ENCODE data around the gene RFX2. TPM values are rescaled to one million over a fixed set of nuclear protein-coding genes. Genes with fewer than 3 reads are reported as not detected.
"Not testable (repeated sequence)": the region's sequence is repeated elsewhere in the genome, so short reads cannot be mapped to it uniquely, and the experiment has no call there.

The RFX2 gene
- total and polyA plus RNA-seq, 7 experiments from 2014 or later: 3.8 to 18.4 (median 8.2) TPM

DNA sequence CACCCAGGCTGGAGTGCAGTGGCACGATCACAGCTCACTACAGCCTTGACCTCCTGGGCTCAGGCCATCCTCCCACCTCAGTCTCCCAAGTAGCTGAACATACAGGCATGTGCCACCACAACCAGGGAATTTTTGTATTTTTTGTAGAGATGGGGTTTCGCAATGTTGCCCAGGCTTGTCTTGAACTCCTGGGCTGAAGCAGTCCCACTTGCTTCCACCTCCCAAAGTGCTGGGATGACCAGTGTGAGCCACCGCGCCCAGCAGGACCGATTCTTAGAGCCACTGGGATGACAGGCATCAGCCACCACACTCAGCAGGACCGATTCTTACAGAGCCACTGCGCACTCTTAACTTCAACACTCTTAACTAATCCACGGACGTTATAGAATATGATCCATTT is 77.5 kb downstream of the RFX2 start:
- no peaks in the 10 kb centered on the region for H3K9me3 ChIP-seq (ENCODE audit: control insufficient read depth in 2 of 3, low read length in 3 of 3)
- Mint-ChIP-seq H3K9me3 (peaks cover 0 to 2% (median 0%) of the 10 kb centered on the region in 11 donors), H3K36me3 (peaks cover 0 to 8% (median 4%) of the 10 kb centered on the region in 5 donors), H3K27me3 (no peaks in the 10 kb centered on the region), H3K4me1 (peaks cover 0 to 3% (median 0%) of the 10 kb centered on the region in 7 donors), H3K4me3 (no peak overlapping the region), H3K27ac (no peak overlapping the region)
- H3K4me3 ChIP-seq (ENCODE audit: low read length): no peak overlapping the region
- ChIA-PET POLR2A (no interaction called here), CTCF (interaction anchor here (2.0 kb wide), 1 partner anchor 16 kb away, joined by 6 read pairs; no protein-coding TSS in a partner anchor)
- DNase-seq (no peak), ATAC-seq (no peak)
- H3K27ac ChIP-seq (ENCODE audit: low read depth, low read length): no peak overlapping the region
- intact Hi-C loops (cut with micrococcal nuclease): no loop called here
- H3K27me3 ChIP-seq (ENCODE audit: control insufficient read depth in 2 of 2, insufficient read depth in 2 of 2, low read length in 2 of 2): no peaks in the 10 kb centered on the region
- no peaks in the 10 kb centered on the region for H3K4me1 ChIP-seq (ENCODE audit: control insufficient read depth in 2 of 2, insufficient read depth in 2 of 2, low read length in 2 of 2)
- H3K36me3 ChIP-seq (ENCODE audit: control insufficient read depth in 2 of 3, insufficient read depth in 3 of 3, low read length in 3 of 3): no peaks in the 10 kb centered on the region

DNA sequence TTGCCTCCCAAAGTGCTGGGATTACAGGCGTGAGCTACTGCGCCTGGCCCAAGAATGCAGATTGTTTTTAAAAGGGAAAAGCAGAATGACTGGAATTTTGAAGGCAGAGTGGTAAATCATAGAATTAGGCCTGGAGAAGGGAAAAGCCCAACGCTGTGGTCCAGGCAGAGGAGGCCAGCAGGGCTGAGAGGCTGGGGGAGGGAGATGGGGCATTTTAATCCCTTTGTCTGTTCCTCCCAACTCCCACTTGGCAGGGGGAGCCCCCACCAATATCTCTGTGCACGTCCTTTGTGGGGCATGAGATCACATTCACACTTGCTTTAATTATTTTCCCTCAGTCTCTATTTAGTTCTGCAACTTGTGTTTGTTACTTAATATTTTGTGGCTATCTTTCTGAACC is 77.9 kb downstream of the RFX2 start:
- Histone ChIP-seq H3K27ac (ENCODE audit: low read depth, low read length) (no peak overlapping the region), H3K9me3 (ENCODE audit: control insufficient read depth in 2 of 3, low read length in 3 of 3) (no peaks in the 10 kb centered on the region), H3K4me3 (ENCODE audit: low read length) (no peak overlapping the region), H3K36me3 (ENCODE audit: control insufficient read depth in 2 of 3, insufficient read depth in 3 of 3, low read length in 3 of 3) (no peaks in the 10 kb centered on the region), H3K4me1 (ENCODE audit: control insufficient read depth in 2 of 2, insufficient read depth in 2 of 2, low read length in 2 of 2) (no peaks in the 10 kb centered on the region), H3K27me3 (ENCODE audit: control insufficient read depth in 2 of 2, insufficient read depth in 2 of 2, low read length in 2 of 2) (no peaks in the 10 kb centered on the region)
- intact Hi-C loops (cut with micrococcal nuclease): no loop called here
- Mint-ChIP-seq H3K4me1 (no peaks in the 10 kb centered on the region), H3K27ac (no peak overlapping the region), H3K4me3 (no peak overlapping the region), H3K27me3 (no peaks in the 10 kb centered on the region), H3K36me3 (peaks cover 0 to 8% (median 4%) of the 10 kb centered on the region in 5 donors), H3K9me3 (no peaks in the 10 kb centered on the region)
- POLR2A ChIA-PET: no interaction called here
- ATAC-seq: no peak
- DNase-seq: no peak
- CTCF ChIA-PET: no interaction called here

DNA sequence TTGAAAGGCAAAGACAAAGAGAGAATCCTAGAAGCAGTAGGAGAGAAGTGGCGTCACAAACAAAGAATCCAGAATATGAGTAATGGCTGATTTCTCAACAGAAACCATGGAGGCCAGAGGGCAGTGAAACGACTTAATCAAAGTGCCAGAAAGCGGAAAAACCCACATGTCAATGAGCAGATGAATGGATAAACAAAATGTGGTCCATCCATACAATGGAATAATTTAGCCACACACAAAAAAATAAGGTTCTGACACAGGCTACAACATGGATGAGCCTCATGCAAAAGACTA is 80.1 kb downstream of the RFX2 start:
- peak overlapping the region in 1 of 9 donors; percentile 7 for H3K27ac Mint-ChIP-seq

DNA sequence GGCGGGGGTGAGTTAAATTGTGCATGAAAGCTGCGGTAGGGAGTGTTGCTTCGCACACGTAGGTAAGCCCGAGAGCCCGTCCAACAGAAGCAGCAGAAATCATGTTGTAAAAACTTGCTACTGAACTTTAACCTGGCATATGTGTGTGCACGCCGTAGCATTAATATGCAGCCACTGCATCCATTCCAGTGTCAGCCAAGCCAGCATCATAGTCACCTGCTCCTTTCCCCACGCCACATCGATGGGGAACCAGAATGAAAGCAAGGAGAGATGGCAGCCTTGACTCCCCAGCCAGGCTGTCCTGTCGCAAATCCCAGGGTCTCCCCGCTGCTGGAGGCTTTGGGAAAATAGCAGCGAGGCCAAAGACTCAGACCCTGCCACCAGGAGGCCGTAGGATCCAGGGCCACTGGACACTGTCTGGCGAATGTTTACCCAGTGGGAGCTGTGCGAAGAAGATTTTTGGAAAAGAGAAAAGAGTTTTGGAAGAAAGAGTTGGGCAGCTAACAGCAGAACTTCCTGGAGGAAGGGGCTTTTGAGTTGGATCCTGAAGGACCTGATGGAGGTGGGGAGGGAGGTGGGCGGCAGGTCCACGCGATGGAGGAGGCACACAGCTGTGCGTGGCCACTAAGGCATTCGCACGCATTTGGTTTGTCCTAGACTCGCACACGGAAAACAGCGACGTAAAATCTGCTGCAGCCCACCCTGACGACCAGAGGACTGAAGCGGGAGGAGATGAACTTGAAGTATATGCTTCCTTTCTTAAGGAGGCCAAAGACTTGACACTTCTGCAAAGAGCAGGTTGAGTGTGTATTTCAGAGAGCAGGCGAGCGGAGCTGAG is 83.7 kb downstream of the RFX2 start:
- intact Hi-C loops (cut with micrococcal nuclease): no loop called here
- no peak for DNase-seq
- ATAC-seq: no peak
- no peaks in the 10 kb centered on the region for H3K4me1 ChIP-seq (ENCODE audit: control insufficient read depth in 2 of 2, insufficient read depth in 2 of 2, low read length in 2 of 2)
- ChIA-PET POLR2A (no interaction called here), CTCF (interaction anchor here (1.6 kb wide), 1 partner anchor 39 kb away, joined by 6 read pairs; no protein-coding TSS in a partner anchor)
- no peak overlapping the region for H3K27ac Mint-ChIP-seq
- peaks cover 0 to 25% (median 5%) of the 10 kb centered on the region in 5 donors for H3K36me3 Mint-ChIP-seq
- H3K4me3 ChIP-seq (ENCODE audit: low read length): no peak overlapping the region
- no peak overlapping the region for H3K4me3 Mint-ChIP-seq
- no peaks in the 10 kb centered on the region for H3K27me3 Mint-ChIP-seq
- H3K36me3 ChIP-seq (ENCODE audit: control insufficient read depth in 2 of 3, insufficient read depth in 3 of 3, low read length in 3 of 3): no peaks in the 10 kb centered on the region
- no peak overlapping the region for H3K27ac ChIP-seq (ENCODE audit: low read depth, low read length)
- no peaks in the 10 kb centered on the region for H3K27me3 ChIP-seq (ENCODE audit: control insufficient read depth in 2 of 2, insufficient read depth in 2 of 2, low read length in 2 of 2)
- H3K4me1 Mint-ChIP-seq: peaks cover 0 to 10% (median 4%) of the 10 kb centered on the region in 7 donors
- H3K9me3 ChIP-seq (ENCODE audit: control insufficient read depth in 2 of 3, low read length in 3 of 3): no peaks in the 10 kb centered on the region
- no peaks in the 10 kb centered on the region for H3K9me3 Mint-ChIP-seq

More for the DNA sequence above, 80.1 kb downstream of the RFX2 start:
- POLR2A ChIA-PET: no interaction called here
- ATAC-seq (no peak), DNase-seq (no peak)
- H3K4me3 Mint-ChIP-seq: no peak overlapping the region
- Histone ChIP-seq H3K9me3 (ENCODE audit: control insufficient read depth in 2 of 3, low read length in 3 of 3) (no peaks in the 10 kb centered on the region), H3K36me3 (ENCODE audit: control insufficient read depth in 2 of 3, insufficient read depth in 3 of 3, low read length in 3 of 3) (no peaks in the 10 kb centered on the region), H3K27ac (ENCODE audit: low read depth, low read length) (no peak overlapping the region), H3K27me3 (ENCODE audit: control insufficient read depth in 2 of 2, insufficient read depth in 2 of 2, low read length in 2 of 2) (no peaks in the 10 kb centered on the region), H3K4me1 (ENCODE audit: control insufficient read depth in 2 of 2, insufficient read depth in 2 of 2, low read length in 2 of 2) (no peaks in the 10 kb centered on the region), H3K4me3 (ENCODE audit: low read length) (no peak overlapping the region)
- H3K27me3 Mint-ChIP-seq: no peaks in the 10 kb centered on the region
- no peaks in the 10 kb centered on the region for H3K4me1 Mint-ChIP-seq
- H3K9me3 Mint-ChIP-seq: no peaks in the 10 kb centered on the region
- intact Hi-C loops (cut with micrococcal nuclease): no loop called here
- CTCF ChIA-PET: no interaction called here
- peaks cover 0 to 20% (median 5%) of the 10 kb centered on the region in 5 donors for H3K36me3 Mint-ChIP-seq

DNA sequence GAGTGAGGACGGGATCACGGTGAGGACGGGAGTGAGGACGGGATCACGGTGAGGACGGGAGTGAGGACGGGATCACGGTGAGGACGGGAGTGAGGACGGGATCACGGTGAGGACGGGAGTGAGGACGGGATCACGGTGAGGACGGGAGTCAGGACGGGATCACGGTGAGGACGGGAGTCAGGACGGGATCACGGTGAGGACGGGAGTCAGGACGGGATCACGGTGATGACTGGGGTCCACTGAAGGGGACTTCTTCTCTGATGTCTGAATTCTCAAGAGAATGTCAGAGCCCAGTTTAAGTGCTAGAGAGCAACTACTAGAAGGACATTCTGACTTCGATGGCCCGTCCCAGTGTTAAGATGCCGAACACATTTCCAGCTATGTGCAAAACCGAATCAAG is 85.5 kb downstream of the RFX2 start:
- H3K27ac ChIP-seq (ENCODE audit: low read depth, low read length); H3K27ac Mint-ChIP-seq; H3K9me3 Mint-ChIP-seq; H3K27me3 ChIP-seq (ENCODE audit: control insufficient read depth in 2 of 2, insufficient read depth in 2 of 2, low read length in 2 of 2); POLR2A ChIA-PET; H3K4me3 Mint-ChIP-seq; H3K4me3 ChIP-seq (ENCODE audit: low read length); H3K27me3 Mint-ChIP-seq; DNase-seq; H3K4me1 ChIP-seq (ENCODE audit: control insufficient read depth in 2 of 2, insufficient read depth in 2 of 2, low read length in 2 of 2); H3K9me3 ChIP-seq (ENCODE audit: control insufficient read depth in 2 of 3, low read length in 3 of 3); H3K36me3 ChIP-seq (ENCODE audit: control insufficient read depth in 2 of 3, insufficient read depth in 3 of 3, low read length in 3 of 3); ATAC-seq: not testable (repeated sequence)
- Mint-ChIP-seq H3K4me1 (peaks cover 5 to 21% (median 12%) of the 10 kb centered on the region in 7 donors), H3K36me3 (peaks cover 0 to 23% (median 5%) of the 10 kb centered on the region in 5 donors)
- CTCF ChIA-PET: interaction anchor here (0.6 to 1.6 kb wide), 4 partner anchors 37 to 230 kb away, joined by 4 to 6 read pairs (median 6); partner anchors contain the start of gene NRTN
- intact Hi-C loops (cut with micrococcal nuclease): loop anchor here in 1 of 2 donors (5.0 kb wide), 1 partner anchor 57 kb away; no protein-coding TSS in a partner anchor

DNA sequence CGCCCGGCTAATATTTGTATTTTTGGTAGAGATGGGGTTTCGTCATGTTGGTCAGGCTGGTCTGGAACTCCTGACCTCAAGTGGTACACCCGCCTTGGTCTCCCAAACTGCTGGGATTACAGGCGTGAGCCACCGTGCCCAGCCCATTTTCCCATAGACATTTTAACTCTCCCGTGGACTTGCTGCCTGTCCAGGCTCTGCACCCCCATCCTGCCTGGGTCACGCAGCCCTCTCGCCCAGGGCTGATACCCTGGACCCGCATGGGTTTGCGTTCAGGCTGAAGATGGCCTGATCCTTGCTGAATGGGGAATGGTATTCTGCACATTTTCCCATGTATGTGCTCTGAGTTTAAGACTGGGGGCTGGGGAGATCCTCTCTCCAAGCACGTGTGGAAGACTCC is 86.4 kb downstream of the RFX2 start:
- H3K9me3 Mint-ChIP-seq: no peaks in the 10 kb centered on the region
- POLR2A ChIA-PET: no interaction called here
- no peak for DNase-seq
- no peaks in the 10 kb centered on the region for H3K36me3 ChIP-seq (ENCODE audit: control insufficient read depth in 2 of 3, insufficient read depth in 3 of 3, low read length in 3 of 3)
- no peak for ATAC-seq
- H3K27ac ChIP-seq (ENCODE audit: low read depth, low read length): no peak overlapping the region
- H3K4me3 ChIP-seq (ENCODE audit: low read length): no peak overlapping the region
- H3K4me1 ChIP-seq (ENCODE audit: control insufficient read depth in 2 of 2, insufficient read depth in 2 of 2, low read length in 2 of 2): no peaks in the 10 kb centered on the region
- peak overlapping the region in 1 of 9 donors; percentile 25 for H3K27ac Mint-ChIP-seq
- intact Hi-C loops (cut with micrococcal nuclease): loop anchor here in 1 of 2 donors (5.0 kb wide), 1 partner anchor 57 kb away; no protein-coding TSS in a partner anchor
- no peaks in the 10 kb centered on the region for H3K27me3 ChIP-seq (ENCODE audit: control insufficient read depth in 2 of 2, insufficient read depth in 2 of 2, low read length in 2 of 2)
- CTCF ChIA-PET: interaction anchor here (2.0 to 3.9 kb wide), 4 partner anchors 35 to 220 kb away, joined by 6 to 35 read pairs (median 28); partner anchors contain the start of gene NRTN
- H3K4me3 Mint-ChIP-seq: peak overlapping the region in 1 of 10 donors; percentile 14
- no peaks in the 10 kb centered on the region for H3K9me3 ChIP-seq (ENCODE audit: control insufficient read depth in 2 of 3, low read length in 3 of 3)
- peaks cover 0 to 20% (median 5%) of the 10 kb centered on the region in 5 donors for H3K36me3 Mint-ChIP-seq
- peaks cover 7 to 22% (median 15%) of the 10 kb centered on the region in 7 donors for H3K4me1 Mint-ChIP-seq
- H3K27me3 Mint-ChIP-seq: no peaks in the 10 kb centered on the region

All from naive thymus-derived CD4-positive, alpha-beta T cell (primary cell).